ENCODE measurements around the gene RERE.

RERE gene

GRCh38 chr1:8764293-8764937, 53.0 kb downstream of the RERE start:
- no peak for TF ChIP-seq CTCF (IDR thresholded peaks at IDR 0.05; ENCODE audit: extremely low read depth, missing control alignments)
- peak; percentile 47 for DNase-seq (ENCODE audit: low spot score)

GRCh38 chr1:8763888-8764287, 53.6 kb downstream of the RERE start:
- peak; percentile 52 for DNase-seq (ENCODE audit: low spot score)
- no peak for TF ChIP-seq CTCF (IDR thresholded peaks at IDR 0.05; ENCODE audit: extremely low read depth, missing control alignments)

- TF ChIP-seq CTCF (IDR thresholded peaks at IDR 0.05; ENCODE audit: extremely low read depth, missing control alignments) = no peak
- no peak for DNase-seq (ENCODE audit: low spot score)
Observed at GRCh38 chr1:8754993-8755392, 62.4 kb downstream of the RERE start.

GRCh38 chr1:8754247-8754650, 63.2 kb downstream of the RERE start:
- no peak for DNase-seq (ENCODE audit: low spot score)
- no peak for TF ChIP-seq CTCF (IDR thresholded peaks at IDR 0.05; ENCODE audit: extremely low read depth, missing control alignments)

- no peak for DNase-seq (ENCODE audit: low spot score)
- no peak for TF ChIP-seq CTCF (IDR thresholded peaks at IDR 0.05; ENCODE audit: extremely low read depth, missing control alignments)
Observed at GRCh38 chr1:8753736-8754135, 63.7 kb downstream of the RERE start.

GRCh38 chr1:8752921-8753713, 64.3 kb downstream of the RERE start:
- DNase-seq (ENCODE audit: low spot score) = no peak
- no peak for TF ChIP-seq CTCF (IDR thresholded peaks at IDR 0.05; ENCODE audit: extremely low read depth, missing control alignments)

GRCh38 chr1:8752411-8752810, 65.0 kb downstream of the RERE start:
- TF ChIP-seq CTCF (IDR thresholded peaks at IDR 0.05; ENCODE audit: extremely low read depth, missing control alignments) = no peak
- DNase-seq (ENCODE audit: low spot score) = no peak
